ENCODE measurements around the gene WNT9B.

- no peak for TF ChIP-seq CTCF (IDR thresholded peaks at IDR 0.05)
- TF ChIP-seq POLR2A (IDR thresholded peaks at IDR 0.05): no peak
Observed at GRCh38 chr17:46826116-46826515, 25.3 kb upstream of the WNT9B start.

Data from adrenal gland (tissue), 5 donors.